Kidney epithelial cell (primary cell): ENCODE measurements around the gene CER1. TPM values are rescaled to one million over a fixed set of nuclear protein-coding genes. Genes with fewer than 3 reads are reported as not detected.

Source experiments
- DNase-seq: peaks from one replicate; pipeline ENCODE4 v3.0.0-alpha.2; 2010; ENCODE audit warnings: low read depth
- H3K27me3 ChIP-seq: 2 replicates; pipeline ENCODE4 v1.6.0; 2011; ENCODE audit warnings: low read length; ENCODE audit not compliant: control insufficient read depth, insufficient read depth
- H3K36me3 ChIP-seq: 2 replicates; pipeline ENCODE4 v1.5.1; 2011; ENCODE audit warnings: low read length; ENCODE audit not compliant: control insufficient read depth, insufficient read depth
- H3K4me3 ChIP-seq: 2 replicates; pipeline ENCODE4 v1.5.1; 2011; ENCODE audit warnings: low read depth, mild to moderate bottlenecking, control low read depth, low read length
- total RNA-seq: library from RNA; depleted of rRNA; stranded (reverse); fragments of >200 nt; gene quantifications from 2 replicates; pipeline ENCODE4 v1.2.3, GENCODE V29; 2015
- TF ChIP-seq, protein P1 (sequence below): IDR thresholded peaks from 2 replicates; pipeline ENCODE4 v1.5.1; 2011; ENCODE audit warnings: mild to moderate bottlenecking, moderate library complexity, low read length, control low read depth, inconsistent platforms; ENCODE audit not compliant: insufficient read depth, poor library complexity, severe bottlenecking

CER1 gene
- total RNA-seq, 1 donor from 2014 or later, result not detected

DNA sequence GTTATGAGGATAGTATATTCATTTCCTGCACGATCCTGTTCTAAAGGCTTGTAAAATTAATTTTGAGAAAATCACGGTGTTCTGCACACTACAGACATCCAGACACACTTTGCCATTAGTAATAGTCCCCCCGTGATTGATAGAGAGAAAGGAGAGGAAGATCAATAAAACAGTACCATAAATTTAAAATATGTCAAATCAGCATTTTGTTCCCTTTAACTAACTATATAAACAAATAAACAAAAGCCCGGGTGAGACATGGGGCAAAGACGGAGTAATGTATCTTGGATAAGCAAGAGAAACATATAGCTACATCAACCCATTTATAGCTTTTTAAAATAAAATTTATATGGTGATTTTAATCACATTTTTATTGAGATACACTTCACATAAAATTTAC is 10.6 kb upstream of the CER1 start:
- no peaks in the 10 kb centered on the region for H3K27me3 ChIP-seq
- TF ChIP-seq, protein P1, sequence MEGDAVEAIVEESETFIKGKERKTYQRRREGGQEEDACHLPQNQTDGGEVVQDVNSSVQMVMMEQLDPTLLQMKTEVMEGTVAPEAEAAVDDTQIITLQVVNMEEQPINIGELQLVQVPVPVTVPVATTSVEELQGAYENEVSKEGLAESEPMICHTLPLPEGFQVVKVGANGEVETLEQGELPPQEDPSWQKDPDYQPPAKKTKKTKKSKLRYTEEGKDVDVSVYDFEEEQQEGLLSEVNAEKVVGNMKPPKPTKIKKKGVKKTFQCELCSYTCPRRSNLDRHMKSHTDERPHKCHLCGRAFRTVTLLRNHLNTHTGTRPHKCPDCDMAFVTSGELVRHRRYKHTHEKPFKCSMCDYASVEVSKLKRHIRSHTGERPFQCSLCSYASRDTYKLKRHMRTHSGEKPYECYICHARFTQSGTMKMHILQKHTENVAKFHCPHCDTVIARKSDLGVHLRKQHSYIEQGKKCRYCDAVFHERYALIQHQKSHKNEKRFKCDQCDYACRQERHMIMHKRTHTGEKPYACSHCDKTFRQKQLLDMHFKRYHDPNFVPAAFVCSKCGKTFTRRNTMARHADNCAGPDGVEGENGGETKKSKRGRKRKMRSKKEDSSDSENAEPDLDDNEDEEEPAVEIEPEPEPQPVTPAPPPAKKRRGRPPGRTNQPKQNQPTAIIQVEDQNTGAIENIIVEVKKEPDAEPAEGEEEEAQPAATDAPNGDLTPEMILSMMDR, result no peak
- H3K4me3 ChIP-seq, result no peak overlapping the region
- DNase-seq, result no peak
- no peaks in the 10 kb centered on the region for H3K36me3 ChIP-seq

DNA sequence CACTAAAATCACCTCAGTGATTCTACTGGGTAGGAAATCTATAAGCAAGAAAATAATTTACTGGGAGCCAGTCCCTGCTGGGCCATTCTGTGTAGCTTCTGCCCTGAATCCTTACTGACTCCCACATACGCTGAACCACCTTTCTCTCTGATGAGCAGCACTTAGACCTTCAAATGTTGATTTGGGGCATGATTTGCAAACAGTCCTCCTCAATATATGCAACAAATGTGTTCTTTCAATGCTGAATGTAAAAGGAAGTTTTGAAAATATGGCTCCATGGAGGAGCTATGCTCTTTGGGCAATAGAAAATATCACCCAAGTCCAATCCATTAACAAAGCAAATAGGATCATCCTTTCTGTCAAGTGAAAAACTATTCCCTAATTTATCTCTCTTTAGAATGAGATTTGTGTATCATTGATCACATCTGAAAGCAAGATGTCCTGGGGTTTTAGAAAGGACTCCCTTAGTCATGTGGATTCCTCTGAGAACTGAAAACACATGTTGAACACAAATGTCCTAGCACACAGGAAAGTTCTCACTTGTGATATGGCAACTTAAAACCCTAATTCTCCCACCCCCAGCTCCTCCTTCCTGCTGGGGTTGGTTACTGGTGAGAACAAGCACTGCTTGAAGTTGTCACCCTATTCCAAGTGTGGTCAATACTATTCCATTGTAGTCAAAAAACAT is 8.9 kb upstream of the CER1 start:
- DNase-seq, result no peak
- TF ChIP-seq, protein P1, result no peak
- no peaks in the 10 kb centered on the region for H3K36me3 ChIP-seq
- H3K27me3 ChIP-seq, result no peaks in the 10 kb centered on the region
- no peak overlapping the region for H3K4me3 ChIP-seq

DNA sequence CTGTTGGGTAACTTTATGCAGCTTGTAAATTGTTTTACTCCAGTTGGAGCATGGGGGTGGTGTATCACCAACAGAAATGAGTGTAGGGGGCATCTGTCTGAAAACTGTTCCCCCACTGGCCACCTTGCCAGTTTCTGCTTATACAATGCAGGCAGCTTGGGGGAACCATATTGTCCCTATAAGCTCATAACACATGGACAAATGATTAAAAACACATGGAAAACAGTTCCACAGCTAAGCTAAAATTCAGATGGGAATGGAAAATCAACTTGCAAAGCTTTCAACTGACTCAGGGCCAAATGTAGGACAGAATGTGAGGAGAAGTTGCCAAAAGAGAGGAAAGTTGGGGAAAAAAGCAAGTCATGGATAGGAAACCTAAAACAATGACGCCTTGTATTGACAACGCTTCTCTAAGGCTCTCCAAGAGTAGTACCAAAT is 7.9 kb upstream of the CER1 start:
- no peak for DNase-seq

DNA sequence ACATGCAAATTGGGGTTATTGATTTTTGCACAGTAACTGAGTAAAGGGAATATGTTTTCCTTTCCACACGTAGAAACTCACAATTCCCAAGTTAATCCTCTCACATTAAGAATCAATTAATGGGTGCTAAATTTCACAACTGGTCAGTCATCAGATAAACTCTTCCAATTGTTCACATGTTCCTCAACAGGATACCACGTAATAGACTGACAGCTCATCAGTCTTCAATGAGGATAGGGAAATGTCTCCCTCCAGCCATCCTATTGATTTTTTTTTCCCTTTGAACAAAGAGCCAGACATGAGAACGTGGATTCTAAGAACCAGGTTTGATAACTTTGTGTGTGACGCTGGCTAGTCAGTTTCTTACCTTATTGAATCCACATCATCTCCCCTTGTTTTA is 768 bp upstream of the CER1 start:
- TF ChIP-seq, protein P1, result no peak
- DNase-seq, result no peak
- no peaks in the 10 kb centered on the region for H3K27me3 ChIP-seq
- no peaks in the 10 kb centered on the region for H3K36me3 ChIP-seq
- H3K4me3 ChIP-seq, result no peak overlapping the region

More for the DNA sequence above, 7.9 kb upstream of the CER1 start:
- Histone ChIP-seq H3K4me3 (no peak overlapping the region), H3K36me3 (no peaks in the 10 kb centered on the region), H3K27me3 (no peaks in the 10 kb centered on the region)
- TF ChIP-seq, protein P1, result no peak

DNA sequence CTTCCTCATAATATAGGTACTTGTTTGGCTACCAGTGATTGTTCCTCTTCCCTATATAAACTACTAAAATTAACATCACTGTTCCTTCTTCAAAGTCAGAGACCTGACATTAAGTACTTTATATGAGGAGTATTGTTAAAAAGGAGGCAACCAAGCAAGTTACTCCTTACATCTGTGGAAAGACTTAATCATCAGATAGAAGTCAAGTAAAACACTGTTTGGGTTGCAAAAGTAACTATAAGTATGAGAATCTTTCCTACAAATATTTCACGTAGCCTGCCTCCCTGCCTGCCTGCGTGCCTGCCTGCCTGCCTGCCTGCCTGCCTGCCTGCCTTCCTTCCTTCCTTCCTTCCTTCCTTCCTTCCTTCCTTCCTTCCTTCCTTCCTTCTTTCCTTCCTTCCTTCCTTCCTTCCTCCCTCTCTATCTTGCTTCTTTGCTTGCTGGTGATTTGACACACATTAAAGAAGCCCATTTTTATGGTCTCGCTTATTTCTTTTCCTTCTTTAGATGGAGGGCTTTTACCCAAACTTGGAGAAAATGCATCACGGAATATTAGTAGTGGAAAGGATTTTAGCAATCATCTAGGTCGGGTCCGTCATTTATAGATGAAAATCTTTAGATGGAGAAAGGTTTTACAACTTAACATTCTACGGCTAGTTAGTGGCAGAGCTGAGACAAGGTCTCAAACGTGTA is 3.2 kb downstream of the CER1 start:
- TF ChIP-seq, protein P1, result no peak
- no peaks in the 10 kb centered on the region for H3K27me3 ChIP-seq
- no peak for DNase-seq
- no peaks in the 10 kb centered on the region for H3K36me3 ChIP-seq
- H3K4me3 ChIP-seq, result no peak overlapping the region
